Iris pigment epithelial cell (primary cell): ENCODE results near the gene AVPI1.
A peak's percentile ranks its signal among the peaks of the same experiment; 100 is the strongest.
"Not testable (repeated sequence)": the region's sequence is repeated elsewhere in the genome, so short reads cannot be mapped to it uniquely, and the experiment has no call there.

Experiments
- DNase-seq: peaks from one replicate; pipeline ENCODE4 v3.0.0-alpha.2; 2011; ENCODE audit warnings: low read depth

Gene AVPI1

GRCh38 chr10:97640174-97640867 lies 46.7 kb downstream of the AVPI1 start, which contains the start of gene PI4K2A:
PI4K2A (plus strand) TSS chr10:97640671; CDS start chr10:97640743, 72 bp downstream.
- peak; percentile 100 for DNase-seq

GRCh38 chr10:97639090-97639489 lies 48.0 kb downstream of the AVPI1 start:
- not testable (repeated sequence) for DNase-seq

- no peak for DNase-seq
Measured at GRCh38 chr10:97635577-97635976, 51.5 kb downstream of the AVPI1 start.

- DNase-seq: no peak
Measured at GRCh38 chr10:97633921-97634320, 53.1 kb downstream of the AVPI1 start.

GRCh38 chr10:97632949-97633884 lies 53.8 kb downstream of the AVPI1 start, which contains the start of gene MORN4:
MORN4 (minus strand) TSS chr10:97633500; CDS start chr10:97619653, 13,847 bp downstream.
- DNase-seq: peak; percentile 89

- peak; percentile 16 for DNase-seq
Measured at GRCh38 chr10:97631098-97631497, 55.9 kb downstream of the AVPI1 start.

- no peak for DNase-seq
Measured at GRCh38 chr10:97629289-97629688, 57.8 kb downstream of the AVPI1 start.

- DNase-seq: no peak
Measured at GRCh38 chr10:97628228-97628627, 58.8 kb downstream of the AVPI1 start.

- DNase-seq: no peak
Measured at GRCh38 chr10:97627731-97628130, 59.3 kb downstream of the AVPI1 start.
